ENCODE measurements around the gene TXNDC11.

Gene TXNDC11

GRCh38 chr16:11716336-11716735 is 26.3 kb downstream of the TXNDC11 start:
- DNase-seq, result no peak

- no peak for DNase-seq
These were observed 27.3 kb downstream of the TXNDC11 start for GRCh38 chr16:11715246-11715947.

- DNase-seq, result no peak
These were observed 30.5 kb downstream of the TXNDC11 start for GRCh38 chr16:11712122-11712521.

- DNase-seq, result no peak
These were observed 31.0 kb downstream of the TXNDC11 start for GRCh38 chr16:11711662-11712061.

GRCh38 chr16:11708421-11708820 is 34.2 kb downstream of the TXNDC11 start:
- no peak for DNase-seq

GRCh38 chr16:11707679-11708197 is 34.9 kb downstream of the TXNDC11 start:
- DNase-seq, result no peak

GRCh38 chr16:11706180-11706742 is 36.4 kb downstream of the TXNDC11 start:
- DNase-seq, result no peak

- no peak for DNase-seq
These were observed 37.2 kb downstream of the TXNDC11 start for GRCh38 chr16:11705311-11706025.

GRCh38 chr16:11700264-11701029 is 42.2 kb downstream of the TXNDC11 start:
- no peak for DNase-seq

GRCh38 chr16:11699234-11699894 is 43.3 kb downstream of the TXNDC11 start:
- DNase-seq, result no peak

- peak in 1 of 2 donors; percentile 21 for DNase-seq
These were observed 44.4 kb downstream of the TXNDC11 start for GRCh38 chr16:11698271-11698689.

- no peak for DNase-seq
These were observed 45.3 kb downstream of the TXNDC11 start for GRCh38 chr16:11697319-11697718.

- DNase-seq, result no peak
These were observed 46.2 kb downstream of the TXNDC11 start for GRCh38 chr16:11696266-11697012.

- no peak for DNase-seq
These were observed 50.0 kb downstream of the TXNDC11 start for GRCh38 chr16:11692651-11693050.

GRCh38 chr16:11692171-11692570 is 50.5 kb downstream of the TXNDC11 start:
- no peak for DNase-seq

- DNase-seq, result no peak
These were observed 50.9 kb downstream of the TXNDC11 start for GRCh38 chr16:11691771-11692170.

- no peak for DNase-seq
These were observed 51.4 kb downstream of the TXNDC11 start for GRCh38 chr16:11691235-11691634.

GRCh38 chr16:11689031-11689840 is 53.4 kb downstream of the TXNDC11 start:
- no peak for DNase-seq

GRCh38 chr16:11688520-11688886 is 54.2 kb downstream of the TXNDC11 start:
- DNase-seq, result no peak

- DNase-seq, result no peak
These were observed 54.8 kb downstream of the TXNDC11 start for GRCh38 chr16:11687601-11688519.
